HUES6 (cell line): Measurements from ENCODE around the gene DNAL4.

Experiments
- H3K27ac ChIP-seq: 2 replicates; pipeline ENCODE4 v1.7.0; 2013; ENCODE audit warnings: low read depth, mild to moderate bottlenecking, low read length, inconsistent platforms
- H3K27me3 ChIP-seq: 2 replicates; pipeline ENCODE4 v1.6.1; 2013; ENCODE audit warnings: low read length; ENCODE audit not compliant: control insufficient read depth, insufficient read depth
- H3K36me3 ChIP-seq: 2 replicates; pipeline ENCODE4 v1.6.1; 2013; ENCODE audit warnings: low read length; ENCODE audit not compliant: control insufficient read depth, insufficient read depth
- H3K4me1 ChIP-seq: 2 replicates; pipeline ENCODE4 v1.6.1; 2013; ENCODE audit warnings: low read length; ENCODE audit not compliant: control insufficient read depth, insufficient read depth
- H3K4me3 ChIP-seq: 2 replicates; pipeline ENCODE4 v1.5.1; 2013; ENCODE audit warnings: low read depth, low read length
- H3K9ac ChIP-seq: one replicate; pipeline ENCODE4 v1.6.1; 2013; ENCODE audit warnings: mild to moderate bottlenecking, low read length
- H3K9me3 ChIP-seq: 2 replicates; pipeline ENCODE4 v1.6.1; 2013; ENCODE audit warnings: low read depth, low read length; ENCODE audit not compliant: control insufficient read depth, insufficient read depth

Gene DNAL4

DNA sequence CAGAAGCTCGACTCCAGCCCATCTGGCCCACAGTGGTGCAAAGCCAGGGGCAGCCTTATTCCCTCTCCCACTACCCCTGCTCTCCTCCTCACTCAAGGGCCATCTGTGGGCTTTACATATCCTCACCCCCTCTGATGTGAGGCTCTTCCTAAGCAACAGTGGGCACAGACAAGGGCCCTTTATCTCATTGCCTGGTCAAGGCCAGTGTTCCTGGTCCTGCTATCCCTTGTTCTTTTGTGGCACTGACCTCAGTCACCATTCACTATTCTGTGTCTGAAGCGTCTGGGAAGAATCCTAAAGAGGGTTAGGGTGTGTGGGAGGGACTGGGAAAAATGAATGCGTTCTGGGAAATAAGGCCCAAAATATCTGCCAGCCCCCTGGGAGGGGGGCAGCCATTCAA lies 7.3 kb downstream of the DNAL4 start:
- Histone ChIP-seq H3K4me3 (no peak overlapping the region), H3K27ac (no peak overlapping the region), H3K9ac (no peak overlapping the region), H3K27me3 (no peaks in the 10 kb centered on the region), H3K36me3 (no peaks in the 10 kb centered on the region), H3K4me1 (peaks cover 8% of the 10 kb centered on the region; the same call in 1 of the 2 replicates), H3K9me3 (no peaks in the 10 kb centered on the region)

DNA sequence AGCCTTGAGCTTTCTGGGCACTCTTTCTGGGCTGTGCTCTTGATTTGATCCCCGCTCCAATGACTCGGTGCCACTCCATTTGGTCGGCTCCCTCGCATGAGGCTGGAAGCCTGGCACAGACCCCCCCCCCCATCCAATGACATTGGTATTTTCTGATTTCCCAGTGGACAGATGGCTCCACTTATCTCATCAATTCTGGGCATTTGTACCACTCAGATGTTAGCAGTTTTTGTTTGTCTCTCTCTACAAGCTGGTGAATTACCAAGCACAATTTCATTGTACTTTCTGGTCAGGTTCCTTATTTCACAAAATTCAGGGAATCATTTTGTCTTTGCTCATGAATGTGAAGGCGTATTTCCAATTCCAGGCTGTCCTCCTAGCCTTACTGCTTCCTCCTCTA lies 9.1 kb downstream of the DNAL4 start:
- peaks cover 8% of the 10 kb centered on the region; the same call in 1 of the 2 replicates for H3K4me1 ChIP-seq
- no peaks in the 10 kb centered on the region for H3K9me3 ChIP-seq
- H3K27ac ChIP-seq = no peak overlapping the region
- no peaks in the 10 kb centered on the region for H3K36me3 ChIP-seq
- no peaks in the 10 kb centered on the region for H3K27me3 ChIP-seq
- no peak overlapping the region for H3K4me3 ChIP-seq
- H3K9ac ChIP-seq = no peak overlapping the region

DNA sequence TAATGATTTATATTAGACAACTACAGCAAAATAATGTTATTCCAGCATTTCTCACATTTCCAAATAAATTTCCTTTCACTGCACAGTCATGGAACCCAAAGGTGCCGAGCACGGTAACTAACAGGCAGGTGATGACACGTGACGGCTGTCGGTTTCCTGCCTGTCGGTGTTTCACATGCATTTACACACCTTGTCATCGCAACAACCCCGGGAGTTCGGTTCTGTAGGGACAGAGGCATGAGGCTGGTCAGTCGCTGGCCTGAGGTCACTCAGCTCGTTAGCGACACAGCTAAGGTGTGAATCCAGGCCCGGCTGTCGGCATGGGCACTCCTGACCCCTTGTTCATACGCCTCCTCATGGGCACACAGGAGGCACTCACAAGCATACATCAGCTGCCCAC lies 9.9 kb downstream of the DNAL4 start:
- Histone ChIP-seq H3K4me3 (no peak overlapping the region), H3K9me3 (no peaks in the 10 kb centered on the region), H3K36me3 (no peaks in the 10 kb centered on the region), H3K27ac (no peak overlapping the region), H3K27me3 (no peaks in the 10 kb centered on the region), H3K9ac (no peak overlapping the region), H3K4me1 (peaks cover 8% of the 10 kb centered on the region; the same call in 1 of the 2 replicates)

DNA sequence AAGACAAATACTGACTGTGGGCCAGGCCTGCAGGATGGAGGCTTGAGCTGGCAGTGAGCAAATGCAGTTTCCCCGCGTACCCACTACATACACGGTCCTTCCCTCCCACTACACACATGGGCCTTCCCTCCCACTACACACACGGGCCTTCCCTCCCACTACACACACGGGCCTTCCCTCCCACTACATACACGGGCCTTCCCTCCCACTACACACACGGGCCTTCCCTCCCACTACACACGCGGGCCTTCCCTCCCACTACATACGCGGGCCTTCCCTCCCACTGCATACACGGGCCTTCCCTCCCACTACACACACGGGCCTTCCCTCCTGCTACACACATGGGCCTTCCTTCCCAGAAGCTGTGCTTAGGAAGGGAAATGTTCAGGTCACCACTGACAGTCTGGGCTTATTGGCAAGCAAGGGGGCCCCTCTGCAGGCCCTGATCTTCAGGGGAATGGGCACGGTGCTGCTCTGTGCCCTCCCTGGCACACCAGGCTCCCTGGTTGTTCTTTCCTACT lies 10.8 kb downstream of the DNAL4 start:
- Histone ChIP-seq H3K9me3 (no peaks in the 10 kb centered on the region), H3K27ac (no peak overlapping the region), H3K9ac (no peak overlapping the region), H3K4me1 (peaks cover 8% of the 10 kb centered on the region; the same call in 1 of the 2 replicates), H3K27me3 (no peaks in the 10 kb centered on the region), H3K4me3 (no peak overlapping the region), H3K36me3 (no peaks in the 10 kb centered on the region)

DNA sequence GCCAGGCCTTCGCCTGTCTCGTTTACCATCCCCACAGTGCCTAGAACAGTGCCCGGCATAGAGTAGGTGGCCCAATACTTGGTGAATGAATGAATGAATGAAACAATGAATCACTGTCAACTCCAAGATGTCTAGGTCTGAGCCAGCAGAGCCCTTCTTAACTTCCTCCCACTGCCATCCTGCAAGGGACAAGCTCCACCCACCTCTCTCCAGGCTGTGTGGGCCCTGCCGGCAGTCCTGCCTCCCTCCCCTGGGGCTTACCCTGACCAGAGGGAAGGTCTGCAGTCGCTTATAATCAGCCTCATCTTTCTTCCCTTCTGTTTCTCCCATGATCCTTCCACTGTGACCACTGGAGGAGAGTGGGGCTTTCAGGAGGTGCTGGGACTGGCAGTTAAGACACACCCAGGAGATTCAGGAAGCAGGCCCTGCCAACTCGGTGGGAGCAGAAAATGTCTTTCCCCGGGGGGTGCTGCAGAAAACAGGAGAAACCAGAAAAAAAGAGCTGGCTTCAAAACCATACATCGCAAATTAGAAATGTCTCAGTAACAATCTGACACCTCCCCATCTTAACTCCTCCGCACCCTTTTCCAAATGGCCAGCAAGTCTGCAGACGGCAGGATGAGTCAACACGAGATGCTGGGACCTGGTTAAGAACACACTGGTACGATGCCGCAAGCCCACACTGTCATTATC lies 11.4 kb downstream of the DNAL4 start:
- no peaks in the 10 kb centered on the region for H3K27me3 ChIP-seq
- H3K9me3 ChIP-seq = no peaks in the 10 kb centered on the region
- no peak overlapping the region for H3K9ac ChIP-seq
- no peaks in the 10 kb centered on the region for H3K36me3 ChIP-seq
- H3K4me3 ChIP-seq = no peak overlapping the region
- peaks cover 8% of the 10 kb centered on the region; the same call in 1 of the 2 replicates for H3K4me1 ChIP-seq
- H3K27ac ChIP-seq = no peak overlapping the region

DNA sequence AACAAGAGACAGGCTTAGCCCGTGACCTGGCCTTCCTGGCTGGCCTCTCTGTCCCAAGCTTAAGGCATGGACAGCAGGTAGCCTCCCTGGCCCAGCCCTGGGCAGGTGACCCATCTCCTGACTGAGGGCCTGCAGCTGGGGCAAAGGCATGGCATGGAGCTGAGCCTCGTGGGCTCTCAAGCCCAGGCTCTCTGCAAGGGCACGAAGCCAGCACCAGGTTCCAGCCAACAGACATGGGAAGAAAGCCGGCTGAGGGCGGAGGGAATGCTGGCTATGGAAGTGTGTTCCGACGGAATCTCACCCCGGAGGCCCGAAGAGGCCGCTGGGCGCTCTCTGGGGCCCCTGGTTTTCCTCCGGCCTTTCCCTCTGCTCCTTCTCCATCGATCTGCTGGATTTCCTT lies 12.9 kb downstream of the DNAL4 start:
- Histone ChIP-seq H3K9me3 (no peaks in the 10 kb centered on the region), H3K36me3 (no peaks in the 10 kb centered on the region), H3K27ac (no peak overlapping the region), H3K9ac (no peak overlapping the region), H3K4me3 (no peak overlapping the region), H3K4me1 (peaks cover 8% of the 10 kb centered on the region; the same call in 1 of the 2 replicates), H3K27me3 (no peaks in the 10 kb centered on the region)

DNA sequence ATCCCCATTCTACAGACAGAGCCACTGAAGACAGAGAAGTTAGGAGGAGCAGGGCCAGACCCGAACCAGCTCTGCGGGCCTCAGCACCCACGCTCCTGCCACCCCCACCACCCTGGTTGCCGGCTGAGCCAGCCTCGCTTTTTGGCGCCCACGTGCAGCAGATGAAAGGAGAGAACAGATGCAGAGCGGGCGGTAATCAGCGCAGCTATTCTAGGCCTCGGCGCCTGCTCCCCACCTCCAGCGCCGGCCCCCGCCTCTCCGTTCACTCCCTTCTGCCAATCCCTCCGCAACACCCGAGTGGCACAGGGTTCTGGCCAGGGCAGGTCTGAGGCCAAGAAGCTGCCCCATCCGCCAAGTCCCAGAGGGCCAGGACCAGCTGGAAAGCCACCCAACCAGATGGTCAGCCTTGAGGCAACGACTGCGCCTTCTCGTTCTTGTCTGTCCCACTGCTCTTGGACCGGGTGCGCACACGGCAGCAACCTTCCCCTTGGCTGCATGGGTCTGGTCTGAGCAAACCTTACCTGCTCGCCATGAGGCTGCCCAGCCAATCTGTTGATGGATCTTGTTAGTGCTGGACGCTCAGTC lies 16.8 kb downstream of the DNAL4 start:
- H3K9ac ChIP-seq = no peak overlapping the region
- no peaks in the 10 kb centered on the region for H3K27me3 ChIP-seq
- no peaks in the 10 kb centered on the region; the same call in 1 of the 2 replicates for H3K4me1 ChIP-seq
- H3K36me3 ChIP-seq = no peaks in the 10 kb centered on the region
- no peak overlapping the region for H3K4me3 ChIP-seq
- H3K9me3 ChIP-seq = no peaks in the 10 kb centered on the region
- H3K27ac ChIP-seq = no peak overlapping the region

DNA sequence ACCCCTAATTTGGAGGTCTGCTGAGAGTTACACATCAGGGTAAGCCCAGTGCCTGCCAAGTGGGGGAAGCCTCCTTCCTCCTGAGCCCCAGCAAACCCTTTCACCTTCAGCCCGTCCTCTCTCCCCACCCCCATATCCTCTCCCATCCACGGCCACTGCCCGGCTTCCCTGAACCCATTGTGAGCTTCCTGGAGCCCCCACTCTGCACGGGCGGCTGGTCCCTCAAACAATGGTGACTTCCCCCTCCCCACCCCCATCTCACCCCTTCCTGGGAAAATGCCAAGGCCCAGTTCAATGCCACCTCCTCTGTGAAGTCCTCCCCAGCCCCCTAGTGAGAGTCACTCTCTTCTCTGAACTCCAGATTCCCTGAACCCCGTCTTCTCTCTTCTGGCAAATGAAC lies 17.9 kb downstream of the DNAL4 start:
- H3K4me3 ChIP-seq = no peak overlapping the region
- H3K36me3 ChIP-seq = no peaks in the 10 kb centered on the region
- no peaks in the 10 kb centered on the region; the same call in 1 of the 2 replicates for H3K4me1 ChIP-seq
- H3K27me3 ChIP-seq = no peaks in the 10 kb centered on the region
- no peak overlapping the region for H3K27ac ChIP-seq
- no peaks in the 10 kb centered on the region for H3K9me3 ChIP-seq
- H3K9ac ChIP-seq = no peak overlapping the region

DNA sequence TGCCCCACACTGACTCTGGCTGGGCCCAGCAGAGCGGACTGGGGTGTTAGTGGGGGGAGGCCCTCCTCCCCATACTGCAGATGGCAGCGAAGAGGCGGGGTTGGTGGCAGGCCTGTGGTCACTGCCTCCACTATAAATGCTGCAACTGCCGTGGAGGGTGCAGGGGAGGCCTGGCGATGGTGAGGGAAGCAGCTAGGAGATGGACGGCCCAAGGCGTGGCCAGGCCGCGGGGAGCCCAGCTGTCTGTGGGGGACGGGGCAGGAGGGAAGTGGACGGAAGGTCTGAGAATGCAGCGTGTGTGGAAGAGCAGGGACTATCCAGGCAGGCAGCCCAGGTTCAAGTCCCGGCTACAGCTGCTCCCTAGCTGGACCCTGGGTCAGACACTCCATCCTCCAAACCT lies 18.3 kb downstream of the DNAL4 start:
- Histone ChIP-seq H3K36me3 (no peaks in the 10 kb centered on the region), H3K9ac (no peak overlapping the region), H3K27me3 (no peaks in the 10 kb centered on the region), H3K27ac (no peak overlapping the region), H3K4me1 (no peaks in the 10 kb centered on the region; the same call in 1 of the 2 replicates), H3K9me3 (no peaks in the 10 kb centered on the region), H3K4me3 (no peak overlapping the region)

DNA sequence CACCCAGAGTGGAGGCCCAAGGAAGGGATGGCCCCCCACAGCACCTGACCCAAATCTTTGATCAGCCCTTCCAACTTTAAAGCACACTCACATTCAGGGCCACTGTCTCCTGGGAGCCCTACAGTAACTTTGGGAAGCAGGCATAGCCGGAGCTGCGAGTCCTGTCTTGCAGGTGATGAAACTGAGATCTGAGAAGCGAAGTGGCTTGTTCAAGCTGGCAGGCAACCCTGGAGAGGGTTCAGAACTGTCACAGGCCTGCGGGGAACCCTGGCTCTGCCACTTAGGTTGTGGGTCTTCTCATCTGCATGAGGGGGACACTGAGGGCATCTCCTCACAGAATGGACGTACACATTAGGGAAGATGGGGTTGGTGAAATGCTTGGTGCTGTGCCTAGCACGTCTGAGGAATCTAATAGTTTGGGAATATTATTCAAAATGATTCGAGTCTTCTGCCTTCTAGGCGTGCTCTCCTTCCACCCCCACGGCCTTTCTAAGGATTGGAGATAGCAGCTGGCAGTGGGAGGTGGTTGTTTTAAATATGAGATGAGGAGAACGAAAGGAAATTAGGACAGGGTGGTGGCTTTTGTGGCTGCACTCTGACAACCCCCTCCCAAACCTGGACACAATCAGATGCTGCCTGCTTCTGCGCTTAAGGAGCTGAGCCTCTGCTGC lies 19.3 kb downstream of the DNAL4 start:
- no peak overlapping the region for H3K9ac ChIP-seq
- H3K9me3 ChIP-seq = no peaks in the 10 kb centered on the region
- H3K27ac ChIP-seq = no peak overlapping the region
- H3K36me3 ChIP-seq = no peaks in the 10 kb centered on the region
- no peaks in the 10 kb centered on the region; the same call in 1 of the 2 replicates for H3K4me1 ChIP-seq
- no peaks in the 10 kb centered on the region for H3K27me3 ChIP-seq
- no peak overlapping the region for H3K4me3 ChIP-seq

DNA sequence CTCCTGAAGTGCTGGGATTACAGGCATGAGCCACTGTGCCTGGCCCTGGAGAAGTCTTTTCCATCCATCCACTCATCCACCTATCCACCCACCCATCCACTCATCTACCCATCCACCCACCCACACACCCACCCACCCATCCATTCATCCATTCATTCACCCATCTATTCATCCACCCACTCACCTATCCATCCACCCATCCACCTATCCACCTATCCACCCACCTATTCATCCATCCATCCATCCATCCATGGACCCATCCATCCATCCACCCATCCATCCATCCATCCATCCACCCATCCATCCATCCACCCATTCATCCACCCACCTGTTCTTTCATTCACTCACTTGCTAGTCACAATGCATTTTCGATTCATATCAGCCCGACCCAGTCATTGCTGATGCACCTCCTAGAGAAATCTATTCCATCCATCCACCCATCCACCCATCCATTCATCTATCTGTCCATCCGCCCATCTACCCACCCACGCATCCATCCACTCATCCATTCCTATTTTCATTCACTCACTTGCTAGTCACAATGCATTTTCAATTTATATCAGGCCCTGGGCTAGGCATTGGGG lies 20.5 kb downstream of the DNAL4 start:
- no peak overlapping the region for H3K9ac ChIP-seq

More for the DNA sequence above, 20.5 kb downstream of the DNAL4 start:
- no peaks in the 10 kb centered on the region for H3K36me3 ChIP-seq
- H3K4me3 ChIP-seq = no peak overlapping the region
- H3K27ac ChIP-seq = no peak overlapping the region
- H3K9me3 ChIP-seq = no peaks in the 10 kb centered on the region
- no peaks in the 10 kb centered on the region; the same call in 1 of the 2 replicates for H3K4me1 ChIP-seq
- no peaks in the 10 kb centered on the region for H3K27me3 ChIP-seq
